Tibial nerve (tissue), 3 donors: ENCODE measurements around the gene CYSLTR2.

Source experiments
- CTCF ChIP-seq, 5 experiments: fragments of 200-600 bp in 3 of 5; fragments of 450-650 bp in 2 of 5; sonication (generic) in 3 of 5; IDR thresholded peaks; one replicate each; pipeline ENCODE4 v1.5.1; 2016 to 2019; ENCODE audit warnings: antibody characterized with exemption in 5 of 5, mild to moderate bottlenecking in 3 of 5, moderate library complexity in 2 of 5
- POLR2A ChIP-seq, 2 donors: fragments of 450-650 bp; IDR thresholded peaks; one replicate each; pipeline ENCODE4 v1.6.1; 2017; ENCODE audit warnings: antibody characterized with exemption in 2 of 2, mild to moderate bottlenecking in 2 of 2, moderate library complexity in 2 of 2

GRCh38 chr13:48709213-48709612 lies 55.5 kb downstream of the CYSLTR2 start:
- TF ChIP-seq POLR2A (IDR thresholded peaks at IDR 0.05) (no peak), CTCF (IDR thresholded peaks at IDR 0.05) (no peak)
